Activated CD4-positive, alpha-beta T cell treated with anti-CD3 and anti-CD28 coated beads, Interleukin-2, amount 10 ng/mL, durations not matched to agents 24 days and 14 days (primary cell): ENCODE results near the gene BTN2A1. TPM values are rescaled to one million over a fixed set of nuclear protein-coding genes. Genes with fewer than 3 reads are reported as not detected.
"Not testable (repeated sequence)": the region's sequence is repeated elsewhere in the genome, so short reads cannot be mapped to it uniquely, and the experiment has no call there.

Source experiments
- DNase-seq: peaks from one replicate; pipeline ENCODE4 v3.0.0; 2022
- H3K27ac Mint-ChIP-seq: one replicate; pipeline ENCODE4 v1.8.0; 2022; ENCODE audit warnings: mild to moderate bottlenecking, mixed read lengths
- H3K27me3 Mint-ChIP-seq: one replicate; pipeline ENCODE4 v1.8.0; 2022; ENCODE audit warnings: mixed read lengths
- H3K36me3 Mint-ChIP-seq: one replicate; pipeline ENCODE4 v1.8.0; 2022; ENCODE audit warnings: low read depth, mild to moderate bottlenecking, mixed read lengths
- H3K4me1 Mint-ChIP-seq: one replicate; pipeline ENCODE4 v1.8.0; 2021; ENCODE audit warnings: mixed read lengths
- H3K4me3 Mint-ChIP-seq: one replicate; pipeline ENCODE4 v1.8.0; 2022; ENCODE audit warnings: mild to moderate bottlenecking, moderate library complexity, mixed read lengths
- H3K9me3 Mint-ChIP-seq: one replicate; pipeline ENCODE4 v1.8.0; 2021; ENCODE audit warnings: mixed read lengths
- intact Hi-C: fragments of 100-400 bp; cut with micrococcal nuclease; formaldehyde crosslinking; loops from one replicate; pipeline ENCODE4 v1.15.1; 2023
- total RNA-seq: library from RNA; stranded (reverse); gene quantifications from 2 replicates; pipeline ENCODE4 v1.2.3, GENCODE V29; 2022

The BTN2A1 gene
- total RNA-seq, 1 donor from 2014 or later = 16.5 TPM

- peaks cover 36% of the 10 kb centered on the region for H3K4me1 Mint-ChIP-seq
- no peaks in the 10 kb centered on the region for H3K27me3 Mint-ChIP-seq
- H3K27ac Mint-ChIP-seq = peak overlapping the region; percentile 93
- intact Hi-C loops = loop anchor here (1.0 to 5.0 kb wide), 6 partner anchors 17 to 75 kb away; partner anchors contain the start of genes BTN2A1, BTN3A1 and BTN3A2
- H3K9me3 Mint-ChIP-seq = peaks cover 10% of the 10 kb centered on the region
- DNase-seq = peak; percentile 65
- peaks cover 27% of the 10 kb centered on the region for H3K36me3 Mint-ChIP-seq
- H3K4me3 Mint-ChIP-seq = peak overlapping the region; percentile 93
Observed at GRCh38 chr6:26439151-26440125, 18.3 kb upstream of the BTN2A1 start.

GRCh38 chr6:26440977-26441358 lies 16.8 kb upstream of the BTN2A1 start:
- no peak for DNase-seq
- Mint-ChIP-seq H3K27me3 (no peaks in the 10 kb centered on the region), H3K27ac (peak overlapping the region; percentile 93), H3K4me3 (peak overlapping the region; percentile 93), H3K9me3 (peaks cover 7% of the 10 kb centered on the region), H3K36me3 (peaks cover 39% of the 10 kb centered on the region), H3K4me1 (peaks cover 51% of the 10 kb centered on the region)
- intact Hi-C loops = loop anchor here (1.0 to 5.0 kb wide), 6 partner anchors 16 to 76 kb away; partner anchors contain the start of genes BTN2A1, BTN3A1 and BTN3A2

DNA sequence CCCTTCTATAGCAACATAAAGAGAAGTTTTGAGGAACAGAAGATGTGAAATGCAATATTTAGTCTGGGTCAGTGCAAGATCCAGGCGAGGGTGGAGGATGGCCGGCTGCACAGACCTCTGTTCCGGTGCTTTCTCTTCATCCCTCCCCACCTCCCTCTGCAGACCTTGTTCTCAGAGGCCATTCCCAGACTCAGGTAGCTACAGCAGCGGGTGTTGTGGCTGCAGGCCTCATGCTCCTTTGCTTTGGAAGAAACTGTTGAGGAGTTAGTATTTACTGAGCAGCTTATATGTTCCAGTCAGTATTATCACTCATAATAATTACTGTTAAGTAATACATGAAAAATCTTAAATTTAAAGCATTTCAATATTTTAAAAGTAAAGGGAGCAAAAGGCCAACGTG lies 15.8 kb upstream of the BTN2A1 start:
- Mint-ChIP-seq H3K36me3 (peaks cover 45% of the 10 kb centered on the region), H3K27me3 (no peaks in the 10 kb centered on the region), H3K9me3 (no peaks in the 10 kb centered on the region), H3K4me1 (peaks cover 57% of the 10 kb centered on the region), H3K27ac (peak overlapping the region; percentile 67), H3K4me3 (peak overlapping the region; percentile 93)
- DNase-seq = peak; percentile 63
- intact Hi-C loops = loop anchor here (2.0 to 5.0 kb wide), 5 partner anchors 15 to 77 kb away; partner anchors contain the start of genes BTN2A1, BTN3A1 and BTN3A2

- H3K4me1 Mint-ChIP-seq = peaks cover 46% of the 10 kb centered on the region
- intact Hi-C loops = no loop called here
Observed at GRCh38 chr6:26445934-26446667, 11.7 kb upstream of the BTN2A1 start.

DNA sequence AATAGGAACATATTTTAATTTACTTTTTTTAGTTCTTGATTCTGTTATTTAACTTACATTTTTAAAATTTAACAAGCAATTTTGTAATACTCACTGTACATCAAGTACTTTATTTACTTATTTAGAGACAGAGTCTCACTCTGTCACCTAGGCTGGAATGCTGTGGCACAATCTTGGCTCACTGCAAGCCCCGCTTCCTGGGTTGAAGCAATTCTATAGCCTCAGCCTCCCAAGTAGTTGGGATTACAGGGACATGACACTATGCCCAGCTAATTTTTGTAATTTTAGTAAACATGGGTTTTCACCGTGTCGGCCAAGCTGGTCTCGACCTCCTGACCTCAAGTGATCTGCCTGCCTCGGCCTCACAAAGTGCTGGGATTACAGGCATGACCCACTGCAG lies 10.5 kb upstream of the BTN2A1 start:
- Mint-ChIP-seq H3K4me1 (peaks cover 41% of the 10 kb centered on the region), H3K36me3 (peaks cover 88% of the 10 kb centered on the region), H3K27me3 (no peaks in the 10 kb centered on the region), H3K27ac (no peak overlapping the region), H3K4me3 (no peak overlapping the region), H3K9me3 (no peaks in the 10 kb centered on the region)
- no peak for DNase-seq
- intact Hi-C loops = no loop called here

More at GRCh38 chr6:26445934-26446667, 11.7 kb upstream of the BTN2A1 start:
- DNase-seq = peak; percentile 71
- Mint-ChIP-seq H3K4me3 (peak overlapping the region; percentile 61), H3K9me3 (no peaks in the 10 kb centered on the region), H3K27me3 (no peaks in the 10 kb centered on the region), H3K36me3 (peaks cover 77% of the 10 kb centered on the region), H3K27ac (peak overlapping the region; percentile 84)

GRCh38 chr6:26450240-26450639 lies 7.5 kb upstream of the BTN2A1 start:
- Mint-ChIP-seq H3K36me3 (peaks cover 63% of the 10 kb centered on the region), H3K9me3 (no peaks in the 10 kb centered on the region), H3K4me1 (peaks cover 20% of the 10 kb centered on the region), H3K4me3 (no peak overlapping the region), H3K27ac (no peak overlapping the region), H3K27me3 (no peaks in the 10 kb centered on the region)
- no peak for DNase-seq
- intact Hi-C loops = no loop called here

GRCh38 chr6:26452631-26453235 lies 5.0 kb upstream of the BTN2A1 start:
- intact Hi-C loops = no loop called here
- no peak for DNase-seq
- Mint-ChIP-seq H3K27ac (no peak overlapping the region), H3K4me1 (peaks cover 17% of the 10 kb centered on the region), H3K27me3 (no peaks in the 10 kb centered on the region), H3K9me3 (no peaks in the 10 kb centered on the region), H3K4me3 (no peak overlapping the region), H3K36me3 (peaks cover 46% of the 10 kb centered on the region)

GRCh38 chr6:26454631-26455030 lies 3.1 kb upstream of the BTN2A1 start:
- DNase-seq = no peak
- H3K27me3 Mint-ChIP-seq = no peaks in the 10 kb centered on the region
- peaks cover 21% of the 10 kb centered on the region for H3K4me1 Mint-ChIP-seq
- no peak overlapping the region for H3K27ac Mint-ChIP-seq
- H3K4me3 Mint-ChIP-seq = no peak overlapping the region
- intact Hi-C loops = loop anchor here (5.0 kb wide), 3 partner anchors 68 to 112 kb away; partner anchors contain the start of gene BTN3A2
- peaks cover 37% of the 10 kb centered on the region for H3K36me3 Mint-ChIP-seq
- H3K9me3 Mint-ChIP-seq = no peaks in the 10 kb centered on the region

GRCh38 chr6:26455357-26455970 lies 2.3 kb upstream of the BTN2A1 start:
- intact Hi-C loops = loop anchor here (5.0 kb wide), 3 partner anchors 67 to 113 kb away; partner anchors contain the start of gene BTN3A2
- no peaks in the 10 kb centered on the region for H3K9me3 Mint-ChIP-seq
- H3K4me3 Mint-ChIP-seq = no peak overlapping the region
- H3K27me3 Mint-ChIP-seq = no peaks in the 10 kb centered on the region
- H3K4me1 Mint-ChIP-seq = peaks cover 29% of the 10 kb centered on the region
- H3K36me3 Mint-ChIP-seq = peaks cover 37% of the 10 kb centered on the region
- no peak for DNase-seq
- no peak overlapping the region for H3K27ac Mint-ChIP-seq

- H3K27ac Mint-ChIP-seq = peak overlapping the region; percentile 94
- intact Hi-C loops = loop anchor here (1.0 to 5.0 kb wide), 5 partner anchors 16 to 115 kb away; partner anchors contain the start of genes BTN3A2 and BTN3A3
Observed at GRCh38 chr6:26457264-26457805, 420 bp upstream of the BTN2A1 start.

GRCh38 chr6:26459023-26459810 lies 1.5 kb downstream of the BTN2A1 start:
- no peaks in the 10 kb centered on the region for H3K27me3 Mint-ChIP-seq
- no peak for DNase-seq
- no peaks in the 10 kb centered on the region for H3K9me3 Mint-ChIP-seq
- H3K36me3 Mint-ChIP-seq = peaks cover 50% of the 10 kb centered on the region
- H3K4me1 Mint-ChIP-seq = peaks cover 58% of the 10 kb centered on the region
- intact Hi-C loops = loop anchor here (5.0 kb wide), 3 partner anchors 63 to 117 kb away; partner anchors contain the start of gene BTN3A2
- H3K4me3 Mint-ChIP-seq = peak overlapping the region; percentile 72
- peak overlapping the region; percentile 51 for H3K27ac Mint-ChIP-seq

More at GRCh38 chr6:26457264-26457805, 420 bp upstream of the BTN2A1 start:
- H3K27me3 Mint-ChIP-seq = no peaks in the 10 kb centered on the region
- H3K4me1 Mint-ChIP-seq = peaks cover 41% of the 10 kb centered on the region
- H3K4me3 Mint-ChIP-seq = peak overlapping the region; percentile 95
- no peak for DNase-seq
- peaks cover 32% of the 10 kb centered on the region for H3K36me3 Mint-ChIP-seq
- H3K9me3 Mint-ChIP-seq = no peaks in the 10 kb centered on the region

DNA sequence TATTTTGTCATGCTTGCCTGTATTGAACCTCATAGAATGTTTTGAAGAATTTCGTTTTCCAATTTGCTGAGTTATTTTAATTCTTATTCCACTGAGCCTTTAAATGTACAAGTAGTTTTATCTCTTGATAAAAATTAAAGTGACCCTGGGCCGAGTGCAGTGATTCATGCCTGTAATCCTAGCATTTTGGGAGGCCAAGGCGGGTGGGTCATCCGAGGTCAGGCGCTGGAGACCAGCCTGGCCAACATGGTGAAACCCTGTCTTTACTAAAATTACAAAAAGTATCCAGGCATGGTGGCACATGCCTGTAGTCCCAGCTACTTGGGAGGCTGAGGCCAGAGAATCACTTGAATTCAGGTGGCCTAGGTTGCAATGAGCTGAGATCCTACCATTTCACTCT lies 3.6 kb downstream of the BTN2A1 start:
- intact Hi-C loops, H3K9me3 Mint-ChIP-seq, DNase-seq, H3K27me3 Mint-ChIP-seq, H3K27ac Mint-ChIP-seq: not testable (repeated sequence)
- peak overlapping the region; percentile 31 for H3K4me3 Mint-ChIP-seq
- H3K4me1 Mint-ChIP-seq = peaks cover 63% of the 10 kb centered on the region
- peaks cover 67% of the 10 kb centered on the region for H3K36me3 Mint-ChIP-seq
